Embryonic facial prominence (tissue), 1 donor: ENCODE measurements around the gene TMEM198.
A peak's percentile ranks its signal among the peaks of the same experiment; 100 is the strongest.

Experiments used
- DNase-seq: peaks from one replicate; pipeline ENCODE4 v3.0.0-alpha.2; 2016; ENCODE audit errors: extremely low spot score

Gene TMEM198, protein sequence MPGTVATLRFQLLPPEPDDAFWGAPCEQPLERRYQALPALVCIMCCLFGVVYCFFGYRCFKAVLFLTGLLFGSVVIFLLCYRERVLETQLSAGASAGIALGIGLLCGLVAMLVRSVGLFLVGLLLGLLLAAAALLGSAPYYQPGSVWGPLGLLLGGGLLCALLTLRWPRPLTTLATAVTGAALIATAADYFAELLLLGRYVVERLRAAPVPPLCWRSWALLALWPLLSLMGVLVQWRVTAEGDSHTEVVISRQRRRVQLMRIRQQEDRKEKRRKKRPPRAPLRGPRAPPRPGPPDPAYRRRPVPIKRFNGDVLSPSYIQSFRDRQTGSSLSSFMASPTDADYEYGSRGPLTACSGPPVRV

DNA sequence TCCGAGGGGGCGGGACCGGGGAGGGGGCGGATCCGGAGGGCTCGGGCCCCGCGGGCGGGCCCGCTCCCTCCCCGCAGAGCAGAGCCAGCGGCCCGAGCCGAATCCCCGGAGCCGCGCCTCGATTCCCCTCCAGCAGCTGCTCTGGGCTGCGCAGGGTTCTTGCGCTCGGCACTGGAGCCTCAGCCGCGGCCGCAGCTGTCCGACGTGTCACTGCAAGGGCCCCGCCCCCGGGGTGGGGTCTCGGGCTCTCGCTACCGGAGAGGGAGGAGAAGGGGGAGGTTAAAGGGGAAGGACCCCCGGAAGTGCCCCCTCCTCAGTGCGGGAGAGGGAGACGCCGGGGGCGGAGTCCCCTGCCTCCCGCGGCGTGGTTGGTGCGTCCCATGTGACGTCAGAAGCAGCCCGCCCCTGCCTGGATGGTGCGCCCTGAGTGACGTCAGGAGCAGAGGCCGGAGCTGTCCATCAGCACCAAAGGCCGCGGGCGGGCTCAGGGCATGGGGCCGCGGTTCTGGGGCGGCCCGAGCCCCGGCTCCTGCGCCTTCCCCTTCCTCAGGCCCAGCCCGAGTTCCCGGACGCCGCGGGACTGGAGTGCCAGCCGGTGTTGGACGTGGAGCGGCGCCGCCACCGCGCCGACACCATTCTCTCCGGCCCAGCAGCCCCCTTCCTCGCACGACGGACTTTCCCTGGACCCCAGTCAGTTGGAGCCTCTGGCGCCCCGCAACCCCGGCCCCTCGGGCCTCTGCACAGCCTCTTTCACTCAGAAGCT is at the start of gene TMEM198, which contains the start of gene CHPF:
TSS of gene TMEM198 (plus strand) at position 433 of the 763 bp plus-strand sequence. CDS start 700 bp downstream, outside the sequence.
TSS of gene CHPF (minus strand) at position 214 of the 763 bp plus-strand sequence. CDS start 271 bp downstream, outside the sequence.
- DNase-seq, result peak; percentile 95

DNA sequence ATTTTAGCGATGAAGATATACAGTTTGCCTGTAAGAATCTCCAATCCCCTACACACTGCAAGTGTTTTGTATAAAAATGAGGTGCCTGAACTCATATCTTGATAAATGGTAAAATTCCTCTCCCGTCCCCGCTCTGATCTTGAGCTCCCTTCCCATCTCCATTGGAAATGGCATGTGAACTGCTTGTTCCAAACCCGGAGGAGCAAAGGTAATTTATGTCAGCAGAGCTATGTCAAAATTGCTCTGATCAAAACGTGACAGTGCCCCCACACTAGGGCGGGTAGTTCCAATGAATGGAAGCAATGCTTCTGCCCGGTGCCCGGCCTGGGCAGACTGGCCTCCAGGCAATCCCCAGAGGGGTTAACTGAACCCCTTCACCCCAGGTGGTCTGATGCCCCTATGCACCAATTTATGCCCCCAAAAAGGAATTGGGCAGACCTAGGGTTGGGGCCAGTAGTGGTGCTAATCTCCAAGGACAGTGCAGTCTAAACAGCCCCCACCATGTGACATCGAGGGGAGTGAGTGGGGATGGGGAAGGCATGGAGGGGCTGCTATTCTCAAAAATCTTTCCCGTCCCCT is 48.8 kb upstream of the TMEM198 start:
- no peak for DNase-seq

DNA sequence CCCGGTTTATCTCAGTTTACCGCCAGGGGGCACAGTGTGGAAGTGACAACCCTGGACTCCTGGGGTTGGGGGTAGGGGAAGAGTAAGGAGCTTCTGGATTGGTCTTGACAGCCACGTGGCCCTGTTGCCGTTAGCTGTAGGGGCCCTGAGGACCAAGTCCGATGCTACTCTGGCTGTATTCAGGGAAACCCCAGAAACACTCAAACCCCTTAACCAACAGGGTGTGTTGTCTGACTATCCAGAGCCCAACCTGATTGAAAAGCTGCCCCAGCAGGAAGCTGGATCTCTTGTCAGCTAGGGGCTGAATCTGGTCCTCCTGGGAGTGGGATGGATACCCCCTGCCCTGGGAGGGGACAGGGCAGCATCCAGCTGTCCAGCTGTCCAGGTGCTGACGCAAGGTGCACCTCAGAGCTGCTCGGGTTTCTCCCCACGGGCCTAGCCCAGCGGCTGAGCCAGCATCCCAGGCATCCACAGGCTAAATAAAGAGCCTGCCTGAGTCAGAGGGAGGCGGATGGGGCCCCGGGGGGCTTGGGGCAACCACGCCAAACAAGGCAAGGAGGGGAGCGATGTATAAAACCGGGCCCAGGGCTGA is 48.2 kb upstream of the TMEM198 start:
- DNase-seq, result no peak

DNA sequence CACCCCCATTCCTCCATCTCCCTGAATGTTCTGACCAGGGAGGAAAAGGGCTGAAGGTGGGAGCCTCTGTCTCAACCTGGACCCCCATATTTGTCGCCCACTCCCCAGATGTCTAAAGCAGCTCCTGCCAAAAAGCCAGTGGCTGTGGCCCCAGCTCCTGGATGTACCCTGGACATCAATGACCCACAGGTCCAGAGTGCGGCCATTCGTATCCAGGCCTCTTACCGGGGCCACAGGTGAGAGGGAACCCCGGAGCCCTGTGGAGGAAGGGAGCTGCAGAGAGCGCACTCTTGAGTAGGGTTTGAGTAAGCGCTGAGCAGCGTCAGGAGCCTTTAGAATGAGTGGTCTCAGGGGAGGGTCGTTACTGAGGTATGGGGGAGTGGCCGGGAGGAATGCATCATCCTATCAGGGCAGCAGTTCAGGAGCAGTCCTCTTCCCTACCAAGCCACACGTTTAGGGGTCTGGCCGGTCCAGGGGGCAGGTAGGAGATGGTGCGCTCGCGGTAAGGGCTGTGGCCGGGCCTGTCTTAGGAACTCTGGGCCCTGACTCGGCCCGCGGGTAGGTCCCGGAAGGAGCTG is 47.5 kb upstream of the TMEM198 start:
- DNase-seq, result no peak

DNA sequence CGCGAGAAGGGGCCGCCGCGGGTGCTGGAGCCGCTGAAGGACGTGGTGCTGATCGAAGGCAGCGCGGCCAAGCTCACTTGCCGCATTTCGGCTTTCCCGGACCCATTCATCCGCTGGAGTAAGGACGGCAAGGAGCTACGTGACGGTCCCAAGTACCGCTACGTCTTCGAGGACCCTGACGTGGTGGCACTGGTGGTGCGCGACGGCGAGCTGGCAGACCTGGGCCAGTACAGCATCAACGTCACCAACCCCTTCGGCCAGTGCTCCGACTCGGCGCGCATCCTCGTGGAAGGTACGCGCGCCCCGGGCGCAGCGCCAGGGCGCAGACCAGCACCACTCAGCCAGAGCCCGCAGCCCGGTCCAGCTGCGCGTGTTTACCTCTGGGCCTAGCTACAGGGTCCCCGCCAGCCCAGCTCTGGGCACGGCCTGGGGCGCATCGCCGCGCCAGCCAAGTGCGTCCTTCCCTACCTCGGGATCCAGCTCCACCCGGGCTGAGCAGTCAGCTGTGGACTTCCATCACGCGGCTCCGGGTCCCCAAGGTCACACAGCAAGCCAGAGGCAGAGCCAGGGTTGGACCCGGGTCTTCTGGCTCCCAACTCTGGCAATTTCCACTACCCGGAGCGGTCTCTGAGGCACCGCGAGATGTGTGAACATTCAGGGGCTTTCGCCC is 46.9 kb upstream of the TMEM198 start:
- no peak for DNase-seq

DNA sequence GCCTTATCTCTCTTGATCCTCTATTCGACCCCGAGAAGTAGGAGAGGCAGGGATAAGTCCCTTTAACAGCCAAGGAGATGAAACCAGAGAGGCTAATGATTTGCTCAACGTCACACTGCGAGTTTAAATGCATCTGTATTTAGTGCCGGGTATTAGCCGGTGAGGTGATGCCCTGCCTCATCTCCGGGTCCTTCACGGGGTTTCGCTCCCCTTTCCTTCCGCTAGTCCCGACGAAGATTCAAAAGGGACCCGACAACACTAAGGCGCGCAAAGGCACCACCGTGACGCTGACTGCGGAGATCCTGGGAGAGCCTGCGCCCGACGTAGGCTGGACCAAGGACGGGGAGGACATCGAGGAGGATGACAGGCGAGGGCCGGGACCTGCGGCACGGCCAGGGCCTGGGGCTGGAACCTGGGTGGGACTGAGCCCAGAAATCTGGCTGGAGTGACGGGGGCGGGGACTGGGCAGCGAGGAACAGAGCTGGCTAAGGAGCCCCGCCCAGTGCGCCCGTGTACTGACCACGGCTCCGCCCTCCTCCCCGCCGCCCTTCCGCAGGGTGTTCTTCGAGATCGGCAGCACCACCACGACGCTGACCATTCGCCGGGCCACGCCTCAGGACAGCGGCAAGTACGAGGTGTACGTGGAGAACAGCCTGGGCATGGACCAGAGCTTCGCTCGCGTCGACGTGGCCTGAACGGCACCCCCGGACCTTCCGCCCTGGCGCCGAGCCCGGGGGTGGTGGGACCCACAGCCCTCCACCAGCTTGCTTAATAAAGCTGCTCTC is 46.1 kb upstream of the TMEM198 start:
- DNase-seq, result no peak

DNA sequence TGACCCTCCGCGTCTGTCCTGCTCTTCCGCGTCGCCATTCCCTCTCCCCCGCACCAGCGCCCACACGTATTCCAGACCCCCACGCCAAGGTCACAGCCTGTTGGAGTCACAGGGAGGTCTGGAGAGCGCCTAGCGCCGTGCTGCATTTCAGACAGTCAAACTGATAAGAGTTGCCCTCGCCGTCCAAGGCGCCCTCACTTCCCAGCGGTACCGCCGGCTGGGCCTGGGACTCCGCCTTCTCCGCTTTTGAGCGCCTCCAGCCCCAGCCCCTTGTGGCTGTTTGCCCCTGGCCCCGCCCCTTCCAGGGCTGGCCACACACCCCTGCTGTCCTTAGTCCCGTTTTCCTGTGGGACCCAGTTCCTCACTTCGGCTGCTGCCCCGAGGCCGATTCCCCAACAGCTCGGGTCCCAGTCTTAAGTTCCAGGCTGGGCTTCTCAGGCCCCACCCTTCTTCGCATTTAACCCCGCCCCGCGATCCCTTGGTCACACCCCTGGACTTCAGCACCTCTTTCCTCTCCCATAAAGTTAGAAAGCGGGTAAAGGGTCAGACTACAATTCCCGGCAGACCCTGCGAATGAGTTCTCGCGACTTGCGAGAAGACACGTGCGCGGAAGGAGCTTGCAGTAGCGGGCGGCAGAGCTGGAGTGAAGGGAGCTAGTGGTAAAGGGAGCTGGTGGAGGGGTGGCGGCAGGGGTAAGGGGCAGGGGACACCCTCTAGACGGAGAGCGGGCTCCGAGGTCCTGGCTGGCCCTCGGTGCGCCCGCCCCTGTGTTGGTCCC is 45.4 kb upstream of the TMEM198 start, which contains the start of gene GMPPA:
TSS of gene GMPPA (plus strand) at position 612 of the 778 bp plus-strand sequence. CDS start 1,085 bp downstream, outside the sequence.
- DNase-seq, result peak; percentile 93

DNA sequence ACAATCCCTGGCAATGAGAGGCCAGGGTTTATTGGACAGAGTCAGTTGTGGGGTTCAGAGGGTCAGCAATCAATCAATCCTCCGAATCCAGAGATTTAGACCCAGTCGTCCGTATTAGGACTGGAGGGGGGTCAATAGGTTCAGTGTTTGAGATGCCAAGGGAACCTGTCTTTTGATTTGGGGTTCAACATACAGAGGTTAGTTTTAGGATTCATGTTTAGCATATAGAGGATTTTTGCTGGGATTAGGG is 44.8 kb upstream of the TMEM198 start:
- no peak for DNase-seq

DNA sequence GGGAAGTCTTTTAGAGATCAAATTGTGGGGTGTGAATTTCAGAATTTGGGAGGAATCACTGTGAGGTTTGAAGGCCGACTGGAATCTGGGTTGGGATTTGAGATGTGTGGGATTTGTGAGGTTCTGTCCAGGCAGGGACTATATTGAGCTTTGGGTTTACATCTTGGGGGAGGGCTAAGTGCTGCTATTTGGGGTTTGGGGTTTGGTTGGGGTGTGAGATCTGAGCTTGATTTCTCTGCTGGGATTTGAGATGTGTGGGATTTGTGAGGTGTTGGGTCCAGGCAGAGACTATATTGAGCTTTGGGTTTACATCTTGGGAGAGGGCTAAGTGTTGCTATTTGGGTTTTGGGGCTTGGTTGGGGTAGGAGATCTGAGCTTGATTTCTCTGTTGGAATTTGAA is 44.3 kb upstream of the TMEM198 start:
- no peak for DNase-seq

DNA sequence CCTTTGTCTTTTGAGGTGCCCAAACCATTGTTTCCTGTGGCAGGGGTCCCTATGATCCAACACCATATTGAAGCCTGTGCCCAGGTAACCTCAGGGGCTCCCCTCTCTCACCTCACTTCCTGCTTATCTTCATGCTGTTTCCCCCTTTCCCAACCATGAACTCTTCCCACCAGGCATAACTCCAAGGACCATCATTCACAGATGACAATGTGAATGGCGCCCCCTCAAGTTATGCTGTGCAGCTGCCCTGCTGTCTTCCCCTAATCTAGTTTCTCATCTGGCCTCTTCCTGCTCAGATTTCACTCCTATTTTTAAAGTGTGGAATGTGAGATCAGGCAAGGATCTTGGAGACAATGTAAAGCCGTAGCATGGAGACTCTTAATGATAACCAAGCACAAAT is 43.7 kb upstream of the TMEM198 start:
- DNase-seq, result no peak

DNA sequence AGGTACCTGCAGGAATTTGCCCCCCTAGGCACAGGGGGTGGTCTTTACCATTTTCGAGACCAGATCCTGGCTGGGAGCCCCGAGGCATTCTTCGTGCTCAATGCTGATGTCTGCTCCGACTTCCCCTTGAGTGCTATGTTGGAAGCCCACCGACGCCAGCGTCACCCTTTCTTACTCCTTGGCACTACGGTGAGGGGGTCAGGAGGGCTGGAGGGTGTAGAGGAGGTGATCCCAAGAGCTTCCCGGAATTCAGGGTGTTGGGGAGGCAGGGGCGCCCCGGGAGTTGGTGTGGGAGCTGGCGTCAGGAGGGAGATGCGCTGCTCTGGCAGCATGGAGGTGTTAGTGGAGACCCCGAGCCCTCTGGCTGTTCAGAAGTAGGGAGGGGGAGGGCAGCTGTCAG is 42.0 kb upstream of the TMEM198 start:
- DNase-seq, result no peak

DNA sequence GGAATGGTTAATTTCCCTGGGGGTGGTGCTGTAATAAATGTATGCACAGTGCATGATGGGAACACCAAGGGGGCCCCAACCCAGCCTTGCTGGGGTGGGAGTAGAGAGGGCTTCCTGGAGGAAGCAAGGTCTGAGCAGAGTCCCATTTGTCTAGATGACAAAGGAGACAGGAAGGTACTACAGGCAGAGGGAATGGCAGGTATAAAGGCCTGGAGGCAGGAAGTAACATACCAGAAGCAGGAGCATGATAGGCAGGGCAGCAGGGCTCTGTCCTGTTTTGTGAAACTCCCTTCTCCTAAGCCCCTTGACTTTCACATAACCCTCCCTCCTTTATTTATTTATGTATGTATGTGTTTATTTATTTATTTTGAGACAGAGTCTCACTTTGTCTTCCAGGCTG is 41.2 kb upstream of the TMEM198 start:
- DNase-seq, result no peak

DNA sequence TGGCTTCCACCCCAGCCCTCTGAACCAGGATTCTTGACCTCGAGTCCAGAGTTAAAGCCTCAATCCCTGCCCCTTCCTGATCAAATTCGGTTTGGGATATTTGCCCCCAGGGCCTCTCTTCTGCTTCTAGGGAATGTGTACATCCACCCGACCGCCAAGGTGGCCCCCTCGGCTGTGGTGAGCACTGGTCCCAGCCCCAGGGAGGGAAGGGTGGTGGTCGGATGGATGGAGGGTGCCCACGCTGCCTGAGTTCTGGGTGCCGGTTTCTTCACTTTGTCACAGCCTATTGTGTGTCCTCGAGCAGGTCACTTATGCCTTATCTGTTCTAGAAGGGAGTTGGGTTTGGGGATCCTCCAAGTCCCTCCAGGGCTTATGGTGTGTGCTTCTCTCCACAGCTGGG is 38.2 kb upstream of the TMEM198 start:
- DNase-seq, result no peak

DNA sequence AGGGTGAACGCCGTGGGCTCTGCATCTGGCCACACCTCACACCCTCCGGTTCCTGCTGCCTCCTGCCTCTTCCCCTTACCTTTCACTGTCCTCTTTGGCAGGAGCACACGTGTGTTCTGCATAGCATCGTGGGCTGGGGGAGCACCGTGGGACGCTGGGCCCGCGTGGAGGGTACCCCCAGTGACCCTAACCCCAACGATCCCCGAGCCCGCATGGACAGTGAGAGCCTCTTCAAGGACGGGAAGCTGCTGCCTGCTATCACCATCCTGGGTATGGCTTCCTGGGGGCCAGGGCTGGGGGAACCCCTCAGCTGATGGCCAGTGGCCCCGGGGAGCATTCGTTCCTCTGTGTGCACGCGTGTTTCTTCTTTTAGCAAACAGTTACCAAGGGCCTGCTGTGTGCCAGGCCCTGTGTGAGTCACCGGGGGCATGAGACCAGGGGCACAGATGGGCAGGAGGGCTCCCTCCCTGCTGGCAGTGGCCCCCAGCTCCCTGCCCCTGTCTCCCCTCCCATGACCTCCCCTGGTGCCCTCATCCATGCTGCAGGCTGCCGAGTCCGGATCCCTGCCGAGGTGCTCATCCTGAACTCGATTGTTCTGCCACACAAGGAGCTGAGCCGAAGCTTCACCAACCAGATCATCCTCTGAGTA is 37.6 kb upstream of the TMEM198 start:
- DNase-seq, result no peak

DNA sequence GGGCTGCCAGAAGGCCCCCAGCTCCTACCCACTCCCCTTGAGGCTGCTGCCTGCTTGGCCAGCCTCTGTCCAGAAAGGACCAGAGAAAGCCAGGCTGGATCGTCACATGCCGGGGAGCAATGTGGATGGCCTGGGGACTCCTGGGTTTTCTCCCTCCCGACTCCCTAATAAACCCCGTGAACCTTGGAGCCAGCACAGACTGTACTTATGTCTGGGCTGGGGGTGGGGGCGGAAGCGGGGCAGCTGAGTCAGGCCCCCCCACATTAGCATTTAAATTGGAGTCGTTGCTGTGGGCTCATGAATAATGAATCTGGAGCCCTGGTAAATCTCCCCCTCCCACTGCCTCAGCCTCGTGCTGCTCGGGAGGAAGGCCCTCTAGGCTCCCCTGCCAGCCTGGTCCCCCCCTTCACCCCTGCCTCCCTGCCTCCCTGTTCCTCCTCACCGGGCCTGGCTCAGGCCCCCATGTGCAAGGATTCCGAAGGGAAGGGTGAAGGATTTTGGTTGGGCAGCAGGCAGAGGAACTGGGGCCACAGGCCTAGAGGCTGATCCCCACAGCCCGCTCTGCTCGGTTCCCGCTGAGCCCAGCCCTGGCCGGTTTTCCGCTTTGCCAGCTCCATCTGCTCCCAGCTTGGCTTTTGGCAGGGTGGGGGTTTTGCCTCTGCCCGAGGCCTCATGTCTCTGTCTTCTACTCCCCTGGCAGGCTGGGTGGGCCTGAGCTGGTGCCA is 36.9 kb upstream of the TMEM198 start:
- no peak for DNase-seq

DNA sequence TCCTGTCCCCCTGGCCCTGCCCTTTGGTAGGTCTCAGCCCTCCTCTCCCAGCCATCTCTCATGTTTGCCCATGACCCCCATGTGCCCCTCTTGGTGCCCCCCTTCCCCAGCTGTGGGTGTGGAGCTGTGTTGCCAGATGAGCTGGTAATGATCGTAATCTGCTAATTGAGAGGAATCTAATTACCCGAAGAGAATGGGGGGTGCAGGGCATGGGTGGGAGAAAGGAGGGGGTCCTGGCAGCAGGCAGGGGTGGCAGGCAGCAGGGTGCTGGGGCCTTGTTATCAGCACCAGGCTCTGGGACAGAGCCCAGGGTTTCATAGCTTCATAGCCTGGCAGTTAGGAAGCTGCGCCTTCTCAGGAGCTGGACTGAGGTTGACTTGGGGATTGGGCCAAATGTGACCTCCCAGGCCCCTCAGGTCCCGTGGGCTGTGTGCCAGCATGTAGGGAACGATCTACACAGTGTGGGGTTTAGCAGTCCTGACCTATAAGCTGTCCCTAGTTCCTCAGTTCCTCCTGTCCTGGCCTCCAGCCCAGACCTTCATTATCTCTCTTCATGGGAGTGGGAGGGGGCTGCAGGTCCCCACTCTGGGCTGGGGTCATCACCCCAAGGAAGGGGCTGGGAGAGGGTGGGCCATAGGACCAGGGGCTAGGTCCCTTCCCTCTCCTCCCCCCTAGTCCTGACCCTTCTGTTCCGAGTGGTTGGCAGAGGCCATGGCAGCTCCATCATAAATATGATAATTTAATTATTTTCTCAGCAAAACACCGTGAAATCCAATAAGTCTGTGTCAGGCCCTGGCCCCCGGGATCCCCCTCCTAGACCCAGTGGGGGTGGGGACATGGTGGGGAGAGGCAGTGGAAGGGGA is 36.0 kb upstream of the TMEM198 start:
- DNase-seq, result no peak

DNA sequence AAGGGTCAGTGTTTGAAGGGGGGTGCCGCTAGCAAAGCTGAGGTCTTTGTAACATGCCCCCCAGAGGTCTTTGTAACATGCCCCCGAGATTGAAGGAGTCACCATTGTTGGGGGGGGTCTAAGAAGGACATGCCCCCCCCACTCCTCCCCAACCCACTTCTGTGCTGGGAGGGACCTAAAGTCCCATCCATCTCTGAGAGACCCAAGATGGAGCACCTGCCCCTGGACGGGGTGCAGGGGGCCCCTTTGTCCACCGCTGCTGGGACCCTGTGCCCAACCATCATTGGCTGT is 35.4 kb upstream of the TMEM198 start:
- DNase-seq, result no peak
